ENCODE measurements around the gene SYNE1.

The SYNE1 gene

GRCh38 chr6:152136449-152136825, 500.7 kb downstream of the SYNE1 start:
- Histone ChIP-seq H3K27me3 (ENCODE audit: low read length) (no peaks in the 10 kb centered on the region), H3K9me3 (ENCODE audit: insufficient read depth, low read length) (no peaks in the 10 kb centered on the region), H3K9ac (ENCODE audit: low read length) (no peak overlapping the region), H3K79me2 (ENCODE audit: insufficient read depth, low read length) (no peaks in the 10 kb centered on the region), H3K27ac (ENCODE audit: low read depth, low read length) (no peak overlapping the region), H4K20me1 (ENCODE audit: low read depth, low read length) (no peaks in the 10 kb centered on the region), H3K4me2 (ENCODE audit: low read depth, low read length, poor library complexity, severe bottlenecking) (no peak overlapping the region), H3F3A (ENCODE audit: insufficient read depth) (no peaks in the 10 kb centered on the region), H3K36me3 (ENCODE audit: low read length) (peaks cover 46% of the 10 kb centered on the region; the same call in 1 of the 2 replicates), H2AFZ (ENCODE audit: low read depth, low read length, severe bottlenecking) (no peak overlapping the region), H3K9me2 (replicated peaks; ENCODE audit: insufficient read depth, low read length) (no peaks in the 10 kb centered on the region), H3K4me3 (ENCODE audit: insufficient read depth, low read length, poor library complexity, severe bottlenecking) (no peak overlapping the region)
- TF ChIP-seq, protein P1, sequence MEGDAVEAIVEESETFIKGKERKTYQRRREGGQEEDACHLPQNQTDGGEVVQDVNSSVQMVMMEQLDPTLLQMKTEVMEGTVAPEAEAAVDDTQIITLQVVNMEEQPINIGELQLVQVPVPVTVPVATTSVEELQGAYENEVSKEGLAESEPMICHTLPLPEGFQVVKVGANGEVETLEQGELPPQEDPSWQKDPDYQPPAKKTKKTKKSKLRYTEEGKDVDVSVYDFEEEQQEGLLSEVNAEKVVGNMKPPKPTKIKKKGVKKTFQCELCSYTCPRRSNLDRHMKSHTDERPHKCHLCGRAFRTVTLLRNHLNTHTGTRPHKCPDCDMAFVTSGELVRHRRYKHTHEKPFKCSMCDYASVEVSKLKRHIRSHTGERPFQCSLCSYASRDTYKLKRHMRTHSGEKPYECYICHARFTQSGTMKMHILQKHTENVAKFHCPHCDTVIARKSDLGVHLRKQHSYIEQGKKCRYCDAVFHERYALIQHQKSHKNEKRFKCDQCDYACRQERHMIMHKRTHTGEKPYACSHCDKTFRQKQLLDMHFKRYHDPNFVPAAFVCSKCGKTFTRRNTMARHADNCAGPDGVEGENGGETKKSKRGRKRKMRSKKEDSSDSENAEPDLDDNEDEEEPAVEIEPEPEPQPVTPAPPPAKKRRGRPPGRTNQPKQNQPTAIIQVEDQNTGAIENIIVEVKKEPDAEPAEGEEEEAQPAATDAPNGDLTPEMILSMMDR (IDR thresholded peaks at IDR 0.05; ENCODE audit: insufficient read depth, low read length, poor library complexity, severe bottlenecking), result no peak
- TF ChIP-seq EZH2phosphoT487 (conservative IDR thresholded peaks at IDR 0.05; ENCODE audit: low read length), result no peak

DNA sequence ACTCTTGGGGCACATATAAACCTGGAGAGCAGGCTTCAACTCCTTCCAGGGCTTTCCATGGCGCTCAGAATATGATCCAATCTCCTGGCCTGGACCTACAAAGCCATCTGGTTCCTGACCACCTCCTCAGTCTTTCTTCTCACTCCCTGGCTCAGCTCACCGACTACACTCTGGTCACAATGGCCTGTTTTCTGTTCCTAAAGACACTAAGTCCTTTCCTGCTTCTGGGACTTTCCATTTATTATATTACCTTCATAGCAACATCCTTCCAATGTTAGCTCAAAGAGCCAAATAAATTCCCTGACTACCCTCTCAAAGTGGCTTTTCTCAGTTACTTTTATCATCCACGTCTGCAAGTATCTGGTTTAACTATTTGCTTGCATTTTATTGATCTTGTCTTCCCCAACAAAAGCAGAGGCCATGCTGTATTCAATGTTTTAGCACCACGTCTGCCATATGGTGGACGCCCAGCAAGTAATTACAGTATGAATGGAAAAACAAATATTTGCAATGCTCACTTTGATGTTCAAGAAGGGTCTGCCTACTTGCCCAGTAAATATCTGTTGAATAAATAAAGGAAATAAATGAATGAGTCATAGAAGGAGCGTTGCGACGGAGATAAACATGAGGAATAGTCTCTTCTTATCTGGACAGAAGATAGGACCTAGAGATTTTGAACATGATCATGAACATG, 501.3 kb downstream of the SYNE1 start:
- no peaks in the 10 kb centered on the region for H4K20me1 ChIP-seq (ENCODE audit: low read depth, low read length)
- no peak overlapping the region for H3K4me3 ChIP-seq (ENCODE audit: insufficient read depth, low read length, poor library complexity, severe bottlenecking)
- no peaks in the 10 kb centered on the region for H3K9me3 ChIP-seq (ENCODE audit: insufficient read depth, low read length)
- H2AFZ ChIP-seq (ENCODE audit: low read depth, low read length, severe bottlenecking), result no peak overlapping the region
- H3K36me3 ChIP-seq (ENCODE audit: low read length), result peaks cover 46% of the 10 kb centered on the region; the same call in 1 of the 2 replicates
- H3K9ac ChIP-seq (ENCODE audit: low read length), result no peak overlapping the region
- no peaks in the 10 kb centered on the region for H3K27me3 ChIP-seq (ENCODE audit: low read length)
- no peak overlapping the region for H3K27ac ChIP-seq (ENCODE audit: low read depth, low read length)
- no peaks in the 10 kb centered on the region for H3K9me2 ChIP-seq (replicated peaks; ENCODE audit: insufficient read depth, low read length)
- H3K4me2 ChIP-seq (ENCODE audit: low read depth, low read length, poor library complexity, severe bottlenecking), result no peak overlapping the region
- H3K79me2 ChIP-seq (ENCODE audit: insufficient read depth, low read length), result no peaks in the 10 kb centered on the region
- no peak for TF ChIP-seq EZH2phosphoT487 (conservative IDR thresholded peaks at IDR 0.05; ENCODE audit: low read length)
- TF ChIP-seq, protein P1 (IDR thresholded peaks at IDR 0.05; ENCODE audit: insufficient read depth, low read length, poor library complexity, severe bottlenecking), result no peak
- H3F3A ChIP-seq (ENCODE audit: insufficient read depth), result no peaks in the 10 kb centered on the region

DNA sequence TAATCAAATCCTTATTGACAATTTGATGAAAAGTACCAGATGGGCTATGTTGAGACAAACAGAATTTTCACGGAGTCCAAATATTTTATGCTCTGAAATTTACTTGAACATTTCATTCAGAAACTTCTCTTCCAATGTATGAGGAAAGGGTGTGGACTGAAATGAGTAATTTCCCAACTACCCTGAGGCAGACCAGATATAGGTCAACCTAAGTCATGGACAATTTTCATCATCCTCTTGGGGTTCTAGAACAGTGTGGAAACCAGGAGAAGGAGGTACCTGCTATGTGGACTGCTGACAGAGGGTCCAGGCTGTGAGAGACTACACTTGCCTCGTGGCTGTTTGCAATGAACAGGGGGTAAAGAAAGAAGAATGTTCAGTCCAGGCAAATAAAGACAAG, 506.7 kb downstream of the SYNE1 start:
- Histone ChIP-seq H3K36me3 (ENCODE audit: low read length) (peaks cover 44% of the 10 kb centered on the region), H3K27ac (ENCODE audit: low read depth, low read length) (no peak overlapping the region), H4K20me1 (ENCODE audit: low read depth, low read length) (no peaks in the 10 kb centered on the region), H3K9ac (ENCODE audit: low read length) (no peak overlapping the region), H3K4me2 (ENCODE audit: low read depth, low read length, poor library complexity, severe bottlenecking) (no peak overlapping the region), H2AFZ (ENCODE audit: low read depth, low read length, severe bottlenecking) (no peak overlapping the region), H3K4me3 (ENCODE audit: insufficient read depth, low read length, poor library complexity, severe bottlenecking) (no peak overlapping the region), H3K79me2 (ENCODE audit: insufficient read depth, low read length) (no peaks in the 10 kb centered on the region), H3F3A (ENCODE audit: insufficient read depth) (no peaks in the 10 kb centered on the region), H3K9me2 (replicated peaks; ENCODE audit: insufficient read depth, low read length) (no peaks in the 10 kb centered on the region), H3K27me3 (ENCODE audit: low read length) (no peaks in the 10 kb centered on the region), H3K9me3 (ENCODE audit: insufficient read depth, low read length) (no peaks in the 10 kb centered on the region)
- TF ChIP-seq, protein P1 (IDR thresholded peaks at IDR 0.05; ENCODE audit: insufficient read depth, low read length, poor library complexity, severe bottlenecking), result no peak
- TF ChIP-seq EZH2phosphoT487 (conservative IDR thresholded peaks at IDR 0.05; ENCODE audit: low read length), result no peak

All from SU-DHL-6 (cell line).